HG03439 (cell line): ENCODE measurements around the gene TRIM41.
A peak's percentile ranks its signal among the peaks of the same experiment; 100 is the strongest.
"Not testable (repeated sequence)": the region's sequence is repeated elsewhere in the genome, so short reads cannot be mapped to it uniquely, and the experiment has no call there.

Source experiments
- ATAC-seq: cut with Tn5 transposase; IDR thresholded peaks from one replicate; pipeline ENCODE4 v1.9.1; 2021; ENCODE audit warnings: mild to moderate bottlenecking, moderate library complexity; ENCODE audit not compliant: unreplicated experiment

TRIM41 gene

GRCh38 chr5:181210148-181210547 lies 12.9 kb upstream of the TRIM41 start:
- ATAC-seq = not testable (repeated sequence)

DNA sequence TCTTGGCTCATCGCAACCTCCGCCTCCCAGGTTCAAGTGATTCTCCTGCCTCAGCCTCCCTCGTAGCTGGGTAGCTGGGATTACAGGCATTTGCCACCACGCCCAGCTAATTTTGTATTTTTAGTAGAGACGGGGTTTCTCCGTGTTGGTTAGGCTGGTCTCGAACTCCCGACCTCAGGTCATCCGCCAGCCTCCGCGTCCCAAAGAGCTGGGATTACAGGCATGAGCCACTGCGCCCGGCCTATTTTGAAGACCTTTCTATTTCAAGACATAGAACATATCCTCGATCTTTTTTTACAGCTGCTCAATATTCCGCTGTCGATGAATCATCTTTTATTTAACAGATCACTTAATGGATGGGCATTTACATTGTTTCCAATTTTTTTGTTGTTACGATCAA lies 12.4 kb upstream of the TRIM41 start:
- not testable (repeated sequence) for ATAC-seq

DNA sequence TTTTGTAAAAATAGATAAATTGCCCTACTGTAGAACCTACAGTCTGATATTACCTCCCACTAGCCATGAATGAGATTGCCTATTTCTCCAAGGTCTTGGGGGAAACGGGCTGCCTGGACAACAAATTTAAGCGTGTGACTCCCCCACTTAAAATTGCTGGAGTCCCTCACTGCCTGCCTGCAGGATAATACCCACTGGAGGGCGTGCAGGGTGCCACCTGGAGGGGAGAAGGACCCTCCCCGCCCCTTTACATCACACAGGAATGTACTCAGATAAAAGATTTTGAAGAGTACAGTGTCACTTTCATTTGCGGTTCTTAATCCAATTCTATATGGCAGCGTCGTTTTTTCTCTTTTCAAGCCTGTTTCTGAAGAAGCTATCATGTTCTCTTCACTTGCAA lies 11.9 kb upstream of the TRIM41 start:
- ATAC-seq = no peak

DNA sequence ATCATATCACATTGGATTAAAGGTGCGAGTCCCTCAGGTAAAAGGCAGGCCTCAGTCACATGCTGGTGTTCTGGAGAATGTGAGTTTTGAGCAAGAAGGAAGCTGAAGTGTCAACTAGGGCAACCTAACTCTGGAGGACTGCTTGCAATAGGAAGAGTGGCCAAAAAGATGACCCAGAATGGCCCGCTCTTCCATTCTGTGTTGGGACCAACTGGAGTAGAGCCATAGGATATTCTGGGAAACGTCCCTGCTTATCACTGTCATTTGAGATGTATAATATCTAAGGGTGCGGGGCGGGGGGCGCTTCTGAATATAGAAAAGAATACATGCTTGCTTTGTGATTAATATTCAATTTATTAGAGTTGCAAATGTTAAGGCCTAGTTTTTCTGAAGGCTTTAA lies 11.0 kb upstream of the TRIM41 start:
- no peak for ATAC-seq

GRCh38 chr5:181212934-181213333 lies 10.1 kb upstream of the TRIM41 start:
- no peak for ATAC-seq

GRCh38 chr5:181214249-181214648 lies 8.8 kb upstream of the TRIM41 start:
- not testable (repeated sequence) for ATAC-seq

DNA sequence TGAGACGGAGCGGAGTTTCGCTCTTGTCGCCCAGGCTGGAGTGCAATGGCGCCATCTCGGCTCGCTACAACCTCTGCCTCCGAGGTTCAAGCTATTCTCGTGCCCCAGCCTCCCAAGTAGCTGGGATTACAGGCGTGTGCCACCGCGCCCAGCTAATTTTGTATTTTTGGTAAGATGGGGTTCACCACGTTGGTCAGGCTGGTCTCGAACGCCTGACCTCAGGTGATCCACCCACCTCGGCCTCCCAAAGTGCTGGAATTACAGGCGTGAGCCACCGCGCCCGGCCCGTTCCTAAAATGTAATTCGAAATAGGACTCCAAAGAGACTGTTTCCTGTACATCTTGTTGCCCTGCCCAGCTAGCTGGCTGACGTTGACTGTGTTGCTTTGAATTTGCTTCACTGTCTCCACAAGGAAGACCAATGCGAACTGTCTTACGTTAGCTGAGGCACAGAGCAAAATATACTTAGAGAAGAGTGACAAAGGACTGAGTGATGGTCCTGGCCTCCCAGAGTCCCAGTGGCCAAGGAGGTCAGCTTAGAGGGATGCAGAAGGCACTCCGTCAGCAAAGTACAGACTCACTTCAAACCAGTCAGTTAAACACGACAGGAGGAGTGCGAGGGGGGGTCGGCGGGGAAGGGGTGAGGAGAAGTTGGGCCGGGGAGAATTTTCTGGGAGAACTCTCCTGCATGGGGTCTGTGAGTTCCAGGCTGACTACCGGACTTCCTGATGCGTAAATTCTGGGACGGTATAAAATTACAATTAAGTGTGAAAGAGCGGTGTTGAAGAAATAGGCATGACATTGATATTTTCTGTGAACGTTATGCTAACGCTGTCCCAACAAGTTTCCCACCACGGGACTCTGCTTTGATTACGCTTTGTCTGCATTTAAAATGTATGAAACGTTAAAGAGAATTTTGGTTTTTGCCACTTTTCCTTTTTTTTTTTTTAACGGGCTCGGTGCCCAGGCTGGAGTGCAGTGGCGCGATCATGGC lies 6.8 kb upstream of the TRIM41 start:
- no peak for ATAC-seq

GRCh38 chr5:181217111-181217802 lies 5.8 kb upstream of the TRIM41 start:
- ATAC-seq = peak; percentile 33

DNA sequence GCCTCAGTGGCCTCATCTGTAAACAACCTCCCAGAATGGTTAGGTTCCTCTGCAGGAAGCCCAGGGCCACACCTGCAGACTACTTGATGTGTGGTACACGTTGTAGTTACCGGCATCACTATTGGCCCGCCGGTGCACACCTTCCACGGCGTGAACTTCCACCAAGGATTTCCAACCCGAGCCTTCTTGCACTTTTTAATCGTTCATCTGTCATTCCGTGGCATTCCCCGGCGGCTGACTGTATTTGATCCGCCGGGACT lies 5.3 kb upstream of the TRIM41 start:
- ATAC-seq = peak; percentile 25

DNA sequence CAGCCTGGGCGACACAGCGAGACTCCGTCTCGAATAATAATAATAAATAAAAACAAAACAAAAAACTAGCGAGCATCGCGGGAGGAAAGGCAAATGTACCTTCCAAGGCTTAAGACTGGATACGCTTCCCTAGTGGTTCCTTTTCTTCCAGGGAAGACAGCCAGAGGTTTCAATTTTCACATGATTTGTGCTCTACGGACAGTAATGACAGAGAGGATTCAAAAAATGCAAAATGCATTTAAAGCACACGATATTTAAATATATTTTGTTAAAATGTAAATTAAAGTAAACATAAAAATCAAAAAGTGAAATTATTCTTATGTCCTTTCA lies 4.3 kb upstream of the TRIM41 start:
- ATAC-seq = no peak

- no peak for ATAC-seq
These were observed 3.6 kb upstream of the TRIM41 start for GRCh38 chr5:181219262-181220177.

GRCh38 chr5:181220178-181220515 lies 2.9 kb upstream of the TRIM41 start:
- ATAC-seq = no peak

DNA sequence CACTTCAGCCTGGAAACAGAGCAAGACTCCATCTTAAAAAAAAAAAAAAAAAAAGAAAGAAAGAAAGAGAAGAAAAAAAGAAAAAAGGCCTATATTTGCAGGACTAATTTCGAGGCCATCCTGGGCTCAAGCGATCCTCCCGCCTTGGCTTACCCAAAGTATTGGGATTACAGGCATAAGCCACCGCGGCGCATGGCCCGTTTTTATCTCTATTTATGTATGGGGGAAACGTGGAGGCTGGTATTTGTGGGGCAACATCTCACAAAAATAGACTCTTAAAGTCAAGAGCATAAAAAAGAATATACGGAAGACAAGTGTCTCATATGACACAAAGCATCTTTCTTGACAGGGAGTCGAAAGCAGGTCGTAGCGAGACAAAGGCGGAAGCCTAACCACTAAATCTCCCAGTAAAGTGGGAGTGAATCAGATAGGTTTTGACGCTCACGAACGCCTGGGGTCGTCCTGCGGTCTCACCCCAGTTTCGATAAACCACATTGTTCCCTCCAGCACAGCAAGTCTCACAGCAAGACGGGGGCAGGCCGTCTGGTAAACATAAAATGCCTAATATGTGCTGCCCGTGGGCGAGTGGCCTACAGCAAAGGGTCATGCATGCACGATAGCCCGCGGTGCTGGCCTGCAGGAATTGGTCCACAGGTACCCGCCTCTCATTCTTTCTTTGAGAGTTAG lies 1.8 kb upstream of the TRIM41 start:
- no peak for ATAC-seq

- ATAC-seq = peak; percentile 32
These were observed 1.1 kb upstream of the TRIM41 start for GRCh38 chr5:181221792-181222629.

DNA sequence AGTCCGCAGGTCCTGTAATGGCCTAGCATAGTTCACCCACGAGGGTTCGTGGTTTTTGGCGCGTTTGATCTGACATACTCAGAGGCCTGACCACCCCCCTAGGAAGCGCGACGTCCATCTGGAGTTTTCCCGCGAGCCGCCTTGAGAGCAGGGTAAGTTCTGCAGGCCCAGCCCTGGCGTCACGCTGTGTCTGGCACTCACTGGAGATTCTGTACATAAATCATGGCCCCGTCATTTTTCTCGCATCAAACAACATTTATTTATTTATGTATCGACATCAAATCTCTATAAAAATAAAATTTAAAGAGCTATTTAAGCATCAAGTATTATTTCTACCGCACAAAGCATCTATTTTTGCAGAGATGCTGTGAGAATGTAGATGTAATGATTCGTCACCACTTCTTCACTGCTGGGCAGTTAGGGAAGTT lies 437 bp upstream of the TRIM41 start:
- peak; percentile 8 for ATAC-seq

GRCh38 chr5:181223729-181224389 lies 778 bp downstream of the TRIM41 start:
- ATAC-seq = no peak

- no peak for ATAC-seq
These were observed 1.5 kb downstream of the TRIM41 start for GRCh38 chr5:181224390-181225229.

DNA sequence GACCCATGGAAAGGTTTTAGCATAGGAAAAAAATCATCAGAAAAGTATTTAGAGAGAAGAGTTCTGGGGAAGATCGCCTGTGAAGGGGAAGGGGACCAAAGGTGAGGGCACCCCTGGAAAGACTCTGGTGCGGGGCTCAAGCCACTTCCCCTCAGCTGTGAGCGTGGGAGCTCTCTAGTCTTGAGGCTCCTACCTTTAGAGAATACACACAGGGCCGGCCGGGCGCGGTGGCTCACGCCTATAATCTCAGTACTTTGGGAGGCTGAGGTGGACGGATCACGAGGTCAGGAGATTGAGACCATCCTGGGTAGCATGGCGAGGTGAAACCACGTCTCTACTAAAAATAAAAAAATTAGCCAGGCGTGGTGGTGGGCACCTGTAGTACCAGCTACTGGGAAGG lies 6.9 kb downstream of the TRIM41 start:
- ATAC-seq = no peak

- no peak for ATAC-seq
These were observed 7.5 kb downstream of the TRIM41 start for GRCh38 chr5:181230551-181230950.
